HG03139 (cell line): ENCODE results near the gene TFPI2.

ENCODE experiments used
- ATAC-seq: cut with Tn5 transposase; IDR thresholded peaks from one replicate; pipeline ENCODE4 v1.9.1; 2021; ENCODE audit not compliant: unreplicated experiment

Gene TFPI2

GRCh38 chr7:93910076-93910994 lies 19.8 kb upstream of the TFPI2 start:
- no peak for ATAC-seq

- ATAC-seq: no peak
These were observed 15.7 kb upstream of the TFPI2 start, which contains the start of gene GNGT1 for GRCh38 chr7:93906267-93906666. Gene GNGT1, plus strand, starts transcription at chr7:93906567. Its CDS starts 180 bp downstream, at chr7:93906747.

GRCh38 chr7:93902777-93903423 lies 12.3 kb upstream of the TFPI2 start:
- no peak for ATAC-seq

GRCh38 chr7:93897680-93898079 lies 7.1 kb upstream of the TFPI2 start:
- ATAC-seq: no peak

GRCh38 chr7:93895859-93896600 lies 5.5 kb upstream of the TFPI2 start:
- no peak for ATAC-seq

GRCh38 chr7:93894966-93895640 lies 4.5 kb upstream of the TFPI2 start:
- no peak for ATAC-seq

GRCh38 chr7:93894426-93894825 lies 3.9 kb upstream of the TFPI2 start:
- ATAC-seq: no peak

GRCh38 chr7:93890041-93890463 lies 501 bp downstream of the TFPI2 start:
- no peak for ATAC-seq

- no peak for ATAC-seq
These were observed 1.3 kb downstream of the TFPI2 start for GRCh38 chr7:93889261-93889660.

GRCh38 chr7:93884541-93884940 lies 6.0 kb downstream of the TFPI2 start:
- ATAC-seq: no peak

GRCh38 chr7:93883917-93884345 lies 6.6 kb downstream of the TFPI2 start:
- ATAC-seq: no peak

- ATAC-seq: no peak
These were observed 7.3 kb downstream of the TFPI2 start for GRCh38 chr7:93883078-93883916.

- ATAC-seq: no peak
These were observed 8.1 kb downstream of the TFPI2 start for GRCh38 chr7:93882468-93882867.

GRCh38 chr7:93879356-93879755 lies 11.2 kb downstream of the TFPI2 start:
- ATAC-seq: no peak

- ATAC-seq: no peak
These were observed 12.8 kb downstream of the TFPI2 start for GRCh38 chr7:93877742-93878141.

GRCh38 chr7:93873998-93874574 lies 16.5 kb downstream of the TFPI2 start:
- ATAC-seq: no peak

GRCh38 chr7:93866886-93867285 lies 23.7 kb downstream of the TFPI2 start:
- no peak for ATAC-seq

- no peak for ATAC-seq
These were observed 27.9 kb downstream of the TFPI2 start for GRCh38 chr7:93862651-93863050.

GRCh38 chr7:93861325-93861949 lies 29.1 kb downstream of the TFPI2 start:
- ATAC-seq: no peak
